C4-2B (cell line): ENCODE measurements around the gene B3GNT3.

ENCODE experiments used
- H3K27ac ChIP-seq: fragments of 450-650 bp; 2 replicates; pipeline ENCODE4 v1.5.1; 2017
- CTCF ChIP-seq: fragments of 450-650 bp; conservative IDR thresholded peaks from 2 replicates; pipeline ENCODE4 v1.5.1; 2017; ENCODE audit warnings: mild to moderate bottlenecking
- ZFX ChIP-seq: fragments of 450-650 bp; IDR thresholded peaks from 2 replicates; pipeline ENCODE4 v1.6.1; 2017

Gene B3GNT3

DNA sequence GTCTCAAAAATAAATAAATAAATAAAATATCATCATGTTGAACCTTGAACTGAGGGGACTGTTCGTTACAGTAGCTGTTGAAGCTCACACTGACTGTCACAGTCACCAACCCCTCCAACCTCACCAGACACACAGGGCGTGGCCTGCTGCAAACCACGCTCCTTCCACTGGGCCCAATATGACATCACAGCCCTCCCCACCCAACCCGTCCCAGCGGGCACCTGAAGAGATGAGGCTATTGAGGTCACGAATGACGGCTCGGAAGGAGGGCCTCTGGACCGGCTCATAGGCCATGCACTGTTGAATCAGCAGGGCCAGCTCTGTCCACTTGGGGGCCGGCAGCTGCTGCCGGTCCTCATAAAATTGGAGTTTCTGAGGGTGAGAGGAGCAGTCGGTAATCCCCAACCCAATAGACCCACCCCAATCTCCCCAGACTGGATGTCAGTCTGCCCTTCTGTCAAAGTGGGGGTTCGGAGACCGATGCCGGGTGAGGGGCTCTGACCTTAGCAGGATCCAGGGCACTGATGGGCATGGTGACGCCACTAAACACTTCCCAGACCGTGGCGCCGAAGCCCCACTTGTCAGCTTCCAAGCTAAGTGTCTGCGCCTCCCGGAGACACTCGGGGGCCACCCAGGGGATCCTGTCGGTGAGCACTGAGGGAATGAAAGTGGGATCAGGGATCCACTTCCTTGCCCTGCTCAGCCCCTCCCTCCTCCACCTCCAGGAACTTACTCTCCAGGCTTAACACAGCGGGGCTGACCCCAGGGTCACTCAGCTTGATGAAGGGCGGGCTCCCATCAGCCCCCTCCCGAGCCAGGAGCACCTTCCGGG, 39.6 kb downstream of the B3GNT3 start:
- H3K27ac ChIP-seq, result no peak overlapping the region
- TF ChIP-seq CTCF (no peak), ZFX (no peak)

GRCh38 chr19:17835182-17836006, 40.5 kb downstream of the B3GNT3 start:
- no peak overlapping the region for H3K27ac ChIP-seq
- no peak for TF ChIP-seq ZFX
- no peak for TF ChIP-seq CTCF

- no peak for TF ChIP-seq ZFX
- TF ChIP-seq CTCF, result no peak
- H3K27ac ChIP-seq, result no peak overlapping the region
These were observed 41.6 kb downstream of the B3GNT3 start for GRCh38 chr19:17836530-17836929.

DNA sequence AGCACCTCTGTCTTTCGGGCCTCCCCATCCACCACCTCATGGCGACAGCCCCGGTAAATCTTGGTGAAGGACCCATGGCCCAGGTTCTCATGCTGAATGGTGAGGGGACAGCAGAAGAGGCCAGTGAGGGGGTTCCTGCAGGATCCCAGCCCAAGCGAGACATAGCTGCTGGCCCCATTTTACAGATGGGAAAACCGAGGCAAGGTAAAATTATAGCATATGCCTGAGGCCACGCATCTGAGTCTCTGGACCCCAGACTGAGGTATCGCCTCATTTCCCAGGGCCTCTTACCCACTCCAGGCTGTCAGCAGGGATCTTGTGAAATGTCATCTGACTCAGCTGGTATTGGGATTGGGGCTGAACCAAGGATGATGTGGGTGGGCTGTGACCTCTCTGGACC, 43.0 kb downstream of the B3GNT3 start:
- TF ChIP-seq ZFX (no peak), CTCF (no peak)
- H3K27ac ChIP-seq, result no peak overlapping the region

- no peak overlapping the region for H3K27ac ChIP-seq
- no peak for TF ChIP-seq CTCF
- no peak for TF ChIP-seq ZFX
These were observed 45.1 kb downstream of the B3GNT3 start for GRCh38 chr19:17840019-17840418.

DNA sequence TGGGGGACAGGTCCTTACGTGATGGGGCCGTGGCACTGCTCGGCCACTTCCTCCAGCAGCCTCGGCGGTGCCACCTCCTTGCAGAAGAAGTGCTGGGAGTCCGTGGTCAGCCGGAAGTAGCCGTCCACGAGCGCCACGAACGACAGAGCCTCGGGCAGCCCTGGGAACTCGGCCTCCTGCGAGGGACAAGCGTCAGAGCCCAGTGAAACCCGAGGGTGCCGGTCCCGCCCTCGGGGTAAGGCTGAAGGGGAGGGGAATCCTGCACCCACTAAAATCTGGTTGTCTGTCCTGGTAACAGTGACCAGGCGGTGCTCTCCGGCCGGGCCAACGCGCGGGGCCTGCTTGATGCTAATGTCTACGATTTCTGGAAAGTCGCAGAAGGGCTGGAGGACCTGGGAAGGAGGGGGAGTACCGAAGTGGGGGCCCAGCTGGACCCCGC, 46.5 kb downstream of the B3GNT3 start:
- TF ChIP-seq ZFX (no peak), CTCF (no peak)
- H3K27ac ChIP-seq, result no peak overlapping the region
